Measurements from ENCODE around the gene ZPLD1.

The ZPLD1 gene

GRCh38 chr3:102434715-102435114 lies at the start of gene ZPLD1:
Gene ZPLD1 (plus strand): TSS chr3:102435015. CDS start chr3:102438488, 3,473 bp downstream.
- Histone ChIP-seq H3K36me3 (ENCODE audit: insufficient read depth, low read length) (no peaks in the 10 kb centered on the region), H3K27ac (ENCODE audit: low read depth, low read length) (no peak within 1 kb of the TSS), H3K79me2 (ENCODE audit: control insufficient read depth, insufficient read depth, low read length, unreplicated experiment) (no peaks in the 10 kb centered on the region), H2AFZ (ENCODE audit: low read length, unreplicated experiment) (no peak within 1 kb of the TSS), H3K4me3 (ENCODE audit: low read depth, low read length) (no peak within 1 kb of the TSS), H3K27me3 (ENCODE audit: insufficient read depth, low read length) (peaks cover 39% of the 10 kb centered on the region), H3K4me1 (ENCODE audit: control insufficient read depth, insufficient read depth, low read length, unreplicated experiment) (no peaks in the 10 kb centered on the region)

- Histone ChIP-seq H3K36me3 (ENCODE audit: insufficient read depth, low read length) (no peaks in the 10 kb centered on the region), H3K4me1 (ENCODE audit: control insufficient read depth, insufficient read depth, low read length, unreplicated experiment) (no peaks in the 10 kb centered on the region), H2AFZ (ENCODE audit: low read length, unreplicated experiment) (no peak overlapping the region), H3K27me3 (ENCODE audit: insufficient read depth, low read length) (peaks cover 21% of the 10 kb centered on the region; the same call in 1 of the 2 replicates), H3K4me3 (ENCODE audit: low read depth, low read length) (no peak overlapping the region), H3K27ac (ENCODE audit: low read depth, low read length) (no peak overlapping the region), H3K79me2 (ENCODE audit: control insufficient read depth, insufficient read depth, low read length, unreplicated experiment) (no peaks in the 10 kb centered on the region)
Measured at GRCh38 chr3:102390171-102390864, 44.5 kb upstream of the ZPLD1 start.

- no peak overlapping the region for H2AFZ ChIP-seq (ENCODE audit: low read length, unreplicated experiment)
- H3K79me2 ChIP-seq (ENCODE audit: control insufficient read depth, insufficient read depth, low read length, unreplicated experiment), result no peaks in the 10 kb centered on the region
Measured at GRCh38 chr3:102390916-102391315, 43.9 kb upstream of the ZPLD1 start.

GRCh38 chr3:102391491-102391890 lies 43.3 kb upstream of the ZPLD1 start:
- Histone ChIP-seq H3K79me2 (ENCODE audit: control insufficient read depth, insufficient read depth, low read length, unreplicated experiment) (no peaks in the 10 kb centered on the region), H3K27ac (ENCODE audit: low read depth, low read length) (no peak overlapping the region), H2AFZ (ENCODE audit: low read length, unreplicated experiment) (no peak overlapping the region), H3K4me3 (ENCODE audit: low read depth, low read length) (no peak overlapping the region), H3K27me3 (ENCODE audit: insufficient read depth, low read length) (peaks cover 21% of the 10 kb centered on the region), H3K4me1 (ENCODE audit: control insufficient read depth, insufficient read depth, low read length, unreplicated experiment) (no peaks in the 10 kb centered on the region), H3K36me3 (ENCODE audit: insufficient read depth, low read length) (no peaks in the 10 kb centered on the region)

More at GRCh38 chr3:102390916-102391315, 43.9 kb upstream of the ZPLD1 start:
- Histone ChIP-seq H3K27ac (ENCODE audit: low read depth, low read length) (no peak overlapping the region), H3K27me3 (ENCODE audit: insufficient read depth, low read length) (peaks cover 21% of the 10 kb centered on the region), H3K4me1 (ENCODE audit: control insufficient read depth, insufficient read depth, low read length, unreplicated experiment) (no peaks in the 10 kb centered on the region), H3K36me3 (ENCODE audit: insufficient read depth, low read length) (no peaks in the 10 kb centered on the region), H3K4me3 (ENCODE audit: low read depth, low read length) (no peak overlapping the region)

- Histone ChIP-seq H2AFZ (ENCODE audit: low read length, unreplicated experiment) (no peak overlapping the region), H3K4me3 (ENCODE audit: low read depth, low read length) (no peak overlapping the region), H3K79me2 (ENCODE audit: control insufficient read depth, insufficient read depth, low read length, unreplicated experiment) (no peaks in the 10 kb centered on the region), H3K4me1 (ENCODE audit: control insufficient read depth, insufficient read depth, low read length, unreplicated experiment) (no peaks in the 10 kb centered on the region), H3K27me3 (ENCODE audit: insufficient read depth, low read length) (peaks cover 21% of the 10 kb centered on the region), H3K36me3 (ENCODE audit: insufficient read depth, low read length) (no peaks in the 10 kb centered on the region), H3K27ac (ENCODE audit: low read depth, low read length) (no peak overlapping the region)
Measured at GRCh38 chr3:102394517-102394916, 40.3 kb upstream of the ZPLD1 start.

GRCh38 chr3:102398176-102398575 lies 36.6 kb upstream of the ZPLD1 start:
- Histone ChIP-seq H3K36me3 (ENCODE audit: insufficient read depth, low read length) (no peaks in the 10 kb centered on the region), H3K4me1 (ENCODE audit: control insufficient read depth, insufficient read depth, low read length, unreplicated experiment) (peaks cover 8% of the 10 kb centered on the region), H3K79me2 (ENCODE audit: control insufficient read depth, insufficient read depth, low read length, unreplicated experiment) (no peaks in the 10 kb centered on the region), H2AFZ (ENCODE audit: low read length, unreplicated experiment) (no peak overlapping the region), H3K27me3 (ENCODE audit: insufficient read depth, low read length) (peaks cover 9% of the 10 kb centered on the region), H3K27ac (ENCODE audit: low read depth, low read length) (no peak overlapping the region), H3K4me3 (ENCODE audit: low read depth, low read length) (no peak overlapping the region)

GRCh38 chr3:102398666-102399065 lies 36.1 kb upstream of the ZPLD1 start:
- H3K27ac ChIP-seq (ENCODE audit: low read depth, low read length), result no peak overlapping the region
- no peak overlapping the region for H2AFZ ChIP-seq (ENCODE audit: low read length, unreplicated experiment)
- peaks cover 5% of the 10 kb centered on the region for H3K27me3 ChIP-seq (ENCODE audit: insufficient read depth, low read length)
- no peak overlapping the region for H3K4me3 ChIP-seq (ENCODE audit: low read depth, low read length)
- H3K36me3 ChIP-seq (ENCODE audit: insufficient read depth, low read length), result no peaks in the 10 kb centered on the region
- peaks cover 8% of the 10 kb centered on the region for H3K4me1 ChIP-seq (ENCODE audit: control insufficient read depth, insufficient read depth, low read length, unreplicated experiment)
- no peaks in the 10 kb centered on the region for H3K79me2 ChIP-seq (ENCODE audit: control insufficient read depth, insufficient read depth, low read length, unreplicated experiment)

GRCh38 chr3:102400142-102400541 lies 34.7 kb upstream of the ZPLD1 start:
- peak overlapping the region; percentile 46 for H3K27ac ChIP-seq (ENCODE audit: low read depth, low read length)
- peaks cover 8% of the 10 kb centered on the region for H3K4me1 ChIP-seq (ENCODE audit: control insufficient read depth, insufficient read depth, low read length, unreplicated experiment)
- no peak overlapping the region for H2AFZ ChIP-seq (ENCODE audit: low read length, unreplicated experiment)
- no peak overlapping the region for H3K4me3 ChIP-seq (ENCODE audit: low read depth, low read length)
- H3K27me3 ChIP-seq (ENCODE audit: insufficient read depth, low read length), result peaks cover 6% of the 10 kb centered on the region
- no peaks in the 10 kb centered on the region for H3K79me2 ChIP-seq (ENCODE audit: control insufficient read depth, insufficient read depth, low read length, unreplicated experiment)
- no peaks in the 10 kb centered on the region for H3K36me3 ChIP-seq (ENCODE audit: insufficient read depth, low read length)

GRCh38 chr3:102400766-102401165 lies 34.0 kb upstream of the ZPLD1 start:
- Histone ChIP-seq H3K4me3 (ENCODE audit: low read depth, low read length) (no peak overlapping the region), H3K79me2 (ENCODE audit: control insufficient read depth, insufficient read depth, low read length, unreplicated experiment) (no peaks in the 10 kb centered on the region), H3K27me3 (ENCODE audit: insufficient read depth, low read length) (peaks cover 11% of the 10 kb centered on the region), H3K4me1 (ENCODE audit: control insufficient read depth, insufficient read depth, low read length, unreplicated experiment) (peaks cover 8% of the 10 kb centered on the region), H3K27ac (ENCODE audit: low read depth, low read length) (peak overlapping the region; percentile 46; the same call in 1 of the 2 replicates), H2AFZ (ENCODE audit: low read length, unreplicated experiment) (no peak overlapping the region), H3K36me3 (ENCODE audit: insufficient read depth, low read length) (no peaks in the 10 kb centered on the region)

- H3K27me3 ChIP-seq (ENCODE audit: insufficient read depth, low read length), result peaks cover 5% of the 10 kb centered on the region; the same call in 1 of the 2 replicates
- H2AFZ ChIP-seq (ENCODE audit: low read length, unreplicated experiment), result no peak overlapping the region
- H3K79me2 ChIP-seq (ENCODE audit: control insufficient read depth, insufficient read depth, low read length, unreplicated experiment), result no peaks in the 10 kb centered on the region
Measured at GRCh38 chr3:102410616-102411015, 24.2 kb upstream of the ZPLD1 start.

GRCh38 chr3:102415553-102415952 lies 19.3 kb upstream of the ZPLD1 start:
- Histone ChIP-seq H3K79me2 (ENCODE audit: control insufficient read depth, insufficient read depth, low read length, unreplicated experiment) (no peaks in the 10 kb centered on the region), H3K4me1 (ENCODE audit: control insufficient read depth, insufficient read depth, low read length, unreplicated experiment) (peaks cover 7% of the 10 kb centered on the region), H3K4me3 (ENCODE audit: low read depth, low read length) (peak overlapping the region; percentile 57), H3K36me3 (ENCODE audit: insufficient read depth, low read length) (no peaks in the 10 kb centered on the region), H3K27me3 (ENCODE audit: insufficient read depth, low read length) (no peaks in the 10 kb centered on the region), H3K27ac (ENCODE audit: low read depth, low read length) (no peak overlapping the region), H2AFZ (ENCODE audit: low read length, unreplicated experiment) (peak overlapping the region; percentile 75)

More at GRCh38 chr3:102410616-102411015, 24.2 kb upstream of the ZPLD1 start:
- no peak overlapping the region for H3K27ac ChIP-seq (ENCODE audit: low read depth, low read length)
- H3K4me3 ChIP-seq (ENCODE audit: low read depth, low read length), result no peak overlapping the region
- no peaks in the 10 kb centered on the region for H3K36me3 ChIP-seq (ENCODE audit: insufficient read depth, low read length)
- peaks cover 7% of the 10 kb centered on the region for H3K4me1 ChIP-seq (ENCODE audit: control insufficient read depth, insufficient read depth, low read length, unreplicated experiment)
